HepG2 (cell line): Measurements from ENCODE around the gene TM4SF4.

Source experiments
- ATF2 ChIP-seq: sonication (generic); formaldehyde crosslinking; IDR thresholded peaks from 2 replicates; pipeline ENCODE4 v1.4.0; 2020; ENCODE audit warnings: missing genetic modification reagents
- CTCF ChIP-seq: sonication (generic); formaldehyde crosslinking; IDR thresholded peaks from 2 replicates; pipeline ENCODE4 v1.5.0; 2020; ENCODE audit warnings: mild to moderate bottlenecking, missing genetic modification reagents, moderate library complexity
- FOXP4 ChIP-seq: sonication (generic); formaldehyde crosslinking; IDR thresholded peaks from 2 replicates; pipeline ENCODE4 v1.4.0; 2020; ENCODE audit warnings: missing genetic modification reagents
- KDM5A ChIP-seq: fragments of 200-600 bp; sonication (generic); IDR thresholded peaks from 2 replicates; pipeline ENCODE4 v1.7.0; 2018; ENCODE audit warnings: antibody characterized with exemption, mild to moderate bottlenecking, low read length, borderline replicate concordance
- MYC ChIP-seq: sonication (generic); formaldehyde crosslinking; IDR thresholded peaks from 2 replicates; pipeline ENCODE4 v1.9.0; 2021; ENCODE audit warnings: missing genetic modification reagents, borderline replicate concordance
- POLR2A ChIP-seq, 2 experiments: IDR thresholded peaks; 2 replicates each; pipeline ENCODE4 v1.6.1; 2011; ENCODE audit warnings: low read depth in 2 of 2, low read length in 2 of 2, mild to moderate bottlenecking in 1 of 2, moderate library complexity in 1 of 2; ENCODE audit not compliant: insufficient read depth in 1 of 2
- POLR2G ChIP-seq: fragments of 200-400 bp; formaldehyde crosslinking; IDR thresholded peaks from 2 replicates; pipeline ENCODE4 v1.6.1; 2018; ENCODE audit warnings: mild to moderate bottlenecking, low read depth, low read length, moderate library complexity
- REST ChIP-seq, 2 experiments: IDR thresholded peaks; 2 replicates each; pipeline ENCODE4 v1.6.1; 2011 to 2012; ENCODE audit warnings: low read length in 2 of 2, borderline replicate concordance in 1 of 2, low read depth in 1 of 2, mild to moderate bottlenecking in 1 of 2, moderate library complexity in 1 of 2
- RFX5 ChIP-seq: IDR thresholded peaks from 2 replicates; pipeline ENCODE4 v1.6.1; 2011; ENCODE audit warnings: low read depth, low read length, improper control_type of control experiment
- STAT5B ChIP-seq: sonication (generic); formaldehyde crosslinking; IDR thresholded peaks from 2 replicates; pipeline ENCODE4 v1.4.0; 2020; ENCODE audit warnings: missing genetic modification reagents
- TAF1 ChIP-seq: sonication (generic); formaldehyde crosslinking; IDR thresholded peaks from 2 replicates; pipeline ENCODE4 v1.4.0; 2020; ENCODE audit warnings: missing genetic modification reagents
- ZNF761 ChIP-seq: sonication (generic); formaldehyde crosslinking; conservative IDR thresholded peaks from 2 replicates; pipeline ENCODE4 v1.4.0; 2020; ENCODE audit warnings: mild to moderate bottlenecking, missing genetic modification reagents

- TF ChIP-seq STAT5B (CRISPR knock-in tag) (no peak), FOXP4 (CRISPR knock-in tag) (no peak), CTCF (no peak), TAF1 (no peak), REST (IDR thresholded peaks at IDR 0.05; ENCODE audit: borderline replicate concordance in 1 of 2, low read depth in 1 of 2, low read length in 2 of 2) (no peak), ATF2 (CRISPR knock-in tag) (no peak), POLR2G (no peak), MYC (no peak), ZNF761 (no peak), RFX5 (no peak), POLR2A (IDR thresholded peaks at IDR 0.05; ENCODE audit: insufficient read depth in 1 of 2, low read depth in 2 of 2, low read length in 2 of 2) (no peak), KDM5A (no peak)
These were observed 36.0 kb downstream of the TM4SF4 start for GRCh38 chr3:149510480-149510879.
